GM12891 (cell line): ENCODE data around the gene CEACAM21.

Experiments used
- POLR2A ChIP-seq: IDR thresholded peaks from 2 replicates; pipeline ENCODE4 v1.6.1; 2011; ENCODE audit warnings: low read depth, low read length, control low read depth
- POU2F2 ChIP-seq: IDR thresholded peaks from 2 replicates; pipeline ENCODE4 v1.6.1; 2011; ENCODE audit warnings: low read depth, mild to moderate bottlenecking, control low read depth, low read length, moderate library complexity
- SPI1 ChIP-seq: IDR thresholded peaks from 2 replicates; pipeline ENCODE4 v1.6.1; 2011; ENCODE audit warnings: low read depth, low read length, control low read depth
- TAF1 ChIP-seq: IDR thresholded peaks from 2 replicates; pipeline ENCODE4 v1.6.1; 2011; ENCODE audit warnings: low read depth, low read length, control low read depth

DNA sequence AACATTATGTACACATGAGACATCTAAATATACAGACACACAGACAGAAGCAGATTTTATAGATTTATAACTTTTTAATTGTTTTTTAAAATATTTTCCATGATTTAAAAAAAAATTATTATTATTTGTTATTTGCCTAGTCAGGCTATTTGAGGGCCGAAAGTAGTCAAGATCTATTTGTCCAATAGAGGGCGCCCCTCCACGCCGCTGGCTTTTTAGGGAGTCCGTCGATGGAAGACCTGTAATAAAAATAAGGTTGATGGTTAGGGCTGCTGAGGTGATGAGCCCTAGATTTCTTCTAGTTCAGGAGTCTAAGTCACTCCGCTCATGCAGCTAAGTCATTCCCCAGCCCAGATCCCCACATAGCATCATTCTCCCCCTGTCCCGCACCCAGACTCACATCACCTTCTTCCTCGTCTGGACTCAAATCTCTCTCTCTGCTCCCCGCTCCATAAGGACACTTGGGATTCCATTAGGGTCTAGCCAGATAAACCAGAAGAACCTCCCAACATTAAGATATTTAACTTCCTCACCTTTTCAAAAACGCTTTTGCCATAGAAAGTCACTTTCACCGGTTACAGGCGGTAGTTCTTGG, 33.9 kb upstream of the CEACAM21 start:
- no peak for TF ChIP-seq POLR2A
- no peak for TF ChIP-seq TAF1
- no peak for TF ChIP-seq POU2F2
- no peak for TF ChIP-seq SPI1
